Liver (tissue), 3 donors: ENCODE measurements around the gene KCNQ5.

ENCODE experiments used
- CTCF ChIP-seq: fragments of 150-350 bp; IDR thresholded peaks from 2 replicates; pipeline ENCODE4 v1.5.1; 2017; ENCODE audit warnings: improper control_type of control experiment, low read depth, low read length; ENCODE audit not compliant: missing input control
- FOXA2 ChIP-seq: IDR thresholded peaks from 2 replicates; pipeline ENCODE4 v1.6.1; 2016; ENCODE audit warnings: antibody characterized with exemption
- MAX ChIP-seq: IDR thresholded peaks from 2 replicates; pipeline ENCODE4 v1.6.1; 2016; ENCODE audit warnings: antibody characterized with exemption
- SP1 ChIP-seq: IDR thresholded peaks from 2 replicates; pipeline ENCODE4 v1.6.1; 2018; ENCODE audit warnings: antibody characterized with exemption, mild to moderate bottlenecking
- TAF1 ChIP-seq: conservative IDR thresholded peaks from 2 replicates; pipeline ENCODE4 v1.6.1; 2016; ENCODE audit warnings: antibody characterized with exemption, mild to moderate bottlenecking
- ZBTB33 ChIP-seq: IDR thresholded peaks from 2 replicates; pipeline ENCODE4 v1.6.1; 2016; ENCODE audit warnings: antibody characterized with exemption
- donor health status: healthy.
- donor health status: healthy.

GRCh38 chr6:72976484-72976883 is 354.6 kb downstream of the KCNQ5 start:
- no peak for TF ChIP-seq CTCF
- no peak for TF ChIP-seq SP1
- TF ChIP-seq ZBTB33 = no peak
- TF ChIP-seq TAF1 = no peak
- no peak for TF ChIP-seq FOXA2
- TF ChIP-seq MAX = no peak
